NCI-H510A treated with DMSO at 0.1 percent for 48 hours (cell line): ENCODE data around the gene ZNHIT1.
"Not testable (repeated sequence)": the region's sequence is repeated elsewhere in the genome, so short reads cannot be mapped to it uniquely, and the experiment has no call there.

Experiments
- DNase-seq: peaks from one replicate; lab custom pipeline; 2025; lab: John Stamatoyannopoulos, UW

The ZNHIT1 gene

GRCh38 chr7:101241443-101242349 lies 23.7 kb downstream of the ZNHIT1 start:
- DNase-seq = no peak

- no peak for DNase-seq
Observed at GRCh38 chr7:101243646-101244374, 25.8 kb downstream of the ZNHIT1 start.

DNA sequence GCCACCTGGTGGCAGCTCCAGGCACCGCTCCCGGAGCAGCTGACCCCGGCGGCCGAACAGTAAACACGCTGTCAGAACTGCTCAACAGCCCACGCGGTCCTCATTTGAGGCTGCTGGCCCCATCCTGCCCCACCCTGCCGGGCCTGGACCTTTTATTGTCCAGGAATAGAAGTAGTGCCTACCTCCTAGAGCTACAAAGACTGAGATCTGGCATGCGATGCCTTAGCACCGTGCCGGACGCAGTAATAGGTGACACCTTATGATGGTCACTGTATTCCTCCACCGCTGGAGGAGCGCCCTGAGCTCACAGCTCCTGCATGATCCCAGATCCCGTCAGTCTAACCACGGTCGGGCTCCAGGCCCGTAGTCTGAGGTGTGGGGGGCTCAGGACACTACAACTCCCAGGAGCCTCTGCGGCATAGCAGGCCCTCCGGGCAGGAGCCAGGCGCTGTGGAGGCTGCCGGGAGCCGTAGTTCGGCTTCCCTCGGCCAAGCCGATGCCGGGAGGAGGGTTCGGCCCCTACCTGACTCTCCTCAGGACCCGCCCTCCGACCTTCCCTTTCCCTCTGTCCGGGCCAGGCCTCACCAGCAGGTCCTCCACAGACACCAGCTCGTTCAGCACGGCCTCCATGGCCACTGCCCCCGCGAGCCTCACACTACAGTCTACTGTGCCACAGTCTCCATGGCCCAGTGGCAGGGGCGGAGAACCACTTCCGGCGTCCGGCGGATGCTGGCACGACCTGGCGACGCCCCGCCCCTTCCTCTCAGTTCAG lies 26.6 kb downstream of the ZNHIT1 start, which contains the start of gene FIS1:
Gene FIS1 (minus strand): TSS at position 707 of the 772 bp plus-strand sequence. CDS start 77 bp downstream, at position 630.
- peak; percentile 82 for DNase-seq

- DNase-seq = no peak
Observed at GRCh38 chr7:101245147-101245668, 27.2 kb downstream of the ZNHIT1 start.

- no peak for DNase-seq
Observed at GRCh38 chr7:101248276-101248675, 30.3 kb downstream of the ZNHIT1 start.

DNA sequence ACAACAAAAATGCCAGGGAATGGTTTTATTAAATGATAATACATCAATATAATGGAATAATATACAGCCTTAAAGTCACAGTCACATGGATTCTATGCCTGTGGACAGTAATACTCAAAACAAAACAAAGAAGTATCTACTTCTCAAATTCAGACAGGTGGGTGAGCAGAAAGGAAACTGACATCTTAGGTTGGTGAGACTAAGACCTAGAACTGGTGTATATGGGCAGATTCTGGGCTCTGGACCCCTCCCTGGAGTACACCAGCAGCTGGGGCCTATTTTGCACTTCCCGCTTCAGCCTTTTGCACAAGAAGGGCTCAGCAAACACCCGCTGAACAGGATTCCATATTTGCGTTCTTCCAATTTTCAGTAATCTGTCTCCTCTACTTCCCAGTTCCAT lies 32.4 kb downstream of the ZNHIT1 start:
- DNase-seq = no peak

DNA sequence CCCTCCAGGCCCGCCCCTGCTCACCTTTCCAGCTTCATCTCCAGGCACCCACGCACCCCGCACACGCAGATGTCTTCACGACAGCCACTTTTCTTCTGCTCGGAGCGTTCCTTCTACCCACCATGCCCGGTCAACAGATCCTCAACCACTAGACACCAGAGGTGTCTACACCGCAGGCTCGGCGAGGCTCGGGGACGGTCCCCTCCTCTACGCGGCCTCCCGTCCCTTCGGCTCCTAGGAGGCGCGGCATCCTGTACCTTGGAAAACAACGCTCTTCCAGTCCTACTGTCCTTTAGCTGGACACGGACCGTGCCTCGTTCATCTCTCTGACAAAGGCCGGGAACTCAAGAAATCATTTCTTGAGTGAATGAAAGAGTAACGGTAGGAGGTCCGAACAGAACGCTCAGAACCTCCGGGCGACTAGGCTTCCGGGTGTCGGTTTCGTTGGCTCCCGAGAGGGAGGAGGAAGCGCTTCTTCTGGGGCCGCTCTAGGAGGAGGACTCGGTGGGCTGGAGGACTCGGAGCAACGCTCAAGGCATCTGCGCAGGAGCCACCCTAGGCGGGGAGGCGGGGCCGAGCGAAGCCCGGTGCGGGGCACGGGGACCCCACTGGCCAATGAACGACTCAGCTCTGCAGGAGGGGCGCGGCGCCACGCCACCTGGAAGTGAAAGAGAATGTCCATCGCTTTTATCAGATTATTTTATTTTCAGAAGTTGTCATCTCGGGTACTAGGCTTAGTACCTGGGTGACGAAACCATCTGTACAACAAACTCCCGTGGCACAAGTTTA lies 34.1 kb downstream of the ZNHIT1 start:
- peak; percentile 53 for DNase-seq

GRCh38 chr7:101253199-101253598 lies 35.2 kb downstream of the ZNHIT1 start:
- not testable (repeated sequence) for DNase-seq

DNA sequence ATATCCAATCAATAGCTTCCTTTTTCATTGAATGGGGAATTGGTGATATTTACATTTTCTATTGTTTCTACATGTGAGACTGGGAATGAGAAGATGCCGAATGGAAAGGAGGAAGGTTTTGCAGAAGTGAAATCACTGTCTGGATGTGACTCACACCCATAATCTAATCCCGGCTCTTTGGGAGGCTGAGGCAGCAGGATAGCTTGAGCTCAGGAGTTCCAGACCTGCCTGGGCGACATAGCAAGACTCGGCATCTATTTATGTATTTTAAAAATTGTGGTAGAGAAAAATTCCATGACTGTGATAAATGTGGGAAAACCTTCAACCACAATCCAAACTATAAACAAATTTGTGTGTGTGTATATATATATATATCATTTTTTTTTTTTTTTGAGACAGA lies 37.8 kb downstream of the ZNHIT1 start:
- no peak for DNase-seq

GRCh38 chr7:101258243-101258731 lies 40.3 kb downstream of the ZNHIT1 start:
- no peak for DNase-seq

GRCh38 chr7:101264102-101264706 lies 46.2 kb downstream of the ZNHIT1 start:
- not testable (repeated sequence) for DNase-seq

DNA sequence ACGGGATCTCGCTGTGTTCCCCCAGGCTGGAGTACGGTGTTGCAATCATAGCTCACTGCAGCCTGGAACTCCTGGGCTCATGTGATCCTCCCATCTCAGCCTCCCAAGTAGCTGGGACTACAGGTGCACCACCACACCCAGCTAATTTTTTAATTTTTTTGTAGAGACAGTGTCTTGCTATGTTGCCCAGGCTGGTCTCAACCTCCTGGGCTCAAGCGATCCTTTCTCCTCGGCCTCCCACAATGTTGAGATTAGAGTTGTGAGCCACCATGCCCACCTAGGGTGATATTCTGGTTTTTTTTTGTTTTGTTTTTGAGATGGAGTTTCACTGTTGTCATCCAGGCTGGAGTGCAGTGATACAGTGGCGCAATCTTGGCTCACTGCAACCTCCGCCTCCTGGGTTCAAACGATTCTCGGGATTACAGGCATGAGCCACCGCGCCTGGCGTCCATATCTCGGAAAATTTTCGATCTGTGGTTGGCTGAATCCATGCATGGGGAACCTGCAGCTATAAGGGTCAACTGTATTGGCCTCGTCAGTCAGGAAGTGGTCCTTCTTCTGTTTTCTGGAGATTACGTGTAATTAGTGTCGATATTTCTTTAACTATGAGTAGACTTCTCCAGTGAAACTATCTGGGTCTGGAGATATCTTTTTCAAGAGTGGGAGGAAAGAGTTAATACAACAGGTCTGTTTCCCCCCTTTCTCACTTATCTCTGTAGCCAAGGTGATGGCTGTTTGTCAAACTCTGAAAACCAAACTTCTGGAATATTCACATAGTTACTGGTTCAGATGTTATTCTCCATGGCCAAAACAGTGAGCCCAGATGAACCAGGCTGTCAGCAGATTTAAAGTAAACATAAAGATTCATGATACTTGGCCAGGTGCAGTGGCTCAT lies 47.9 kb downstream of the ZNHIT1 start:
- DNase-seq = no peak

DNA sequence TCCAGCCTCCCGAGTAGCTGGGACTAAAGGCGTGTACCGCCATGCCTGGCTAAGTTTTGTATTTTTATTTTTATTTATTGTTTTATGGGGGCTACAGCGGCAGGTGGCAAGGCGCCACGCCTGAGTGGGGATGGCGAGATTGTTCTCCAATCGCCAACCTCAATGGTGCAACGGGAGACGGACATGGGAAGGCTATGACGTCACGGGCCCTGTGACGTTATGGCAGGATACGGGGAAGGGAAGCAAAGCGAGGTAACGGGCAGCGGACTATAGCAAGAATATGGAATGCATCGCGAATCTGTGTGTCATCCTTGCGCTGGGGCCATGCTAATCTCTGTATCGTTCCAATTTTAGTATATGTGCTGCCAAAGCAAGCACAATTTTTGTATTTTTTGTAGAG lies 51.7 kb downstream of the ZNHIT1 start:
- DNase-seq = no peak

DNA sequence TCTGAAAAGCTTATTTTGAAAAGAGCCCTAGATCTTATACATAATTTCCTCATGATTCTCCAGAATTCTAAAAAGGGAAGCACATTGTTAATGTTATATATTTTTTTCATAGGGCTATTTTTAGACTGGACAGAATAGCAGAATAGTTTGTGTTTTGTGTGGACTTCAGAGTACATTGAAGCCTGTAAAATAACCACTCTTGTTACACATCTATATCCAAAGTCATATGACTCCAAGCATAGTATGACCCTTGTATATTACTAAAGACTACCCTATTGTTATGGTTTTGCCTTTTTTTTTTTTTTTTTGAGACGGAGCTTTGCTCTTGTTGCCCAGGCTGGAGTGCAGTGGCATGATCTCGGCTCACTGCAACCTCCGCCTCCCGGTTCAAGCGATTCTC lies 53.1 kb downstream of the ZNHIT1 start:
- DNase-seq = no peak

- no peak for DNase-seq
Observed at GRCh38 chr7:101273206-101273605, 55.2 kb downstream of the ZNHIT1 start.
